Vagina (tissue), 2 donors: ENCODE data around the gene INHBA. TPM values are rescaled to one million over a fixed set of nuclear protein-coding genes. Genes with fewer than 3 reads are reported as not detected.

Experiments used
- DNase-seq, 2 donors: peaks; one replicate each; pipeline ENCODE4 v3.0.0-alpha.2; 2017; ENCODE audit errors: extremely low spot score in 2 of 2
- H3K27ac ChIP-seq: fragments of 200-600 bp; sonication (generic); one replicate; pipeline ENCODE4 v1.5.1; 2019
- H3K27me3 ChIP-seq: fragments of 200-600 bp; sonication (generic); one replicate; pipeline ENCODE4 v1.5.1; 2019
- H3K36me3 ChIP-seq, 2 donors: fragments of 200-600 bp; sonication (generic); one replicate each; pipeline ENCODE4 v1.5.1; 2017 to 2019
- H3K4me1 ChIP-seq: fragments of 200-600 bp; sonication (generic); one replicate; pipeline ENCODE4 v1.5.1; 2019
- H3K4me3 ChIP-seq, 2 donors: fragments of 200-600 bp; sonication (generic); 1 replicate in 1 of 2; 2 replicates in 1 of 2; pipeline ENCODE4 v1.5.1; 2016 to 2019
- H3K9me3 ChIP-seq: fragments of 200-600 bp; sonication (generic); one replicate; pipeline ENCODE4 v1.5.1; 2019
- CTCF ChIP-seq, 3 experiments: fragments of 450-650 bp in 2 of 3; fragments of 200-600 bp in 1 of 3; sonication (generic) in 1 of 3; IDR thresholded peaks; one replicate each; pipeline ENCODE4 v1.5.1; 2017 to 2019; ENCODE audit warnings: antibody characterized with exemption in 3 of 3, mild to moderate bottlenecking in 2 of 3, moderate library complexity in 2 of 3
- POLR2A ChIP-seq, 2 donors: fragments of 450-650 bp; IDR thresholded peaks; one replicate each; pipeline ENCODE4 v1.6.1; 2017; ENCODE audit warnings: antibody characterized with exemption in 2 of 2, mild to moderate bottlenecking in 2 of 2, moderate library complexity in 2 of 2
- POLR2AphosphoS5 ChIP-seq, 2 donors: sonication (generic); formaldehyde crosslinking; IDR thresholded peaks; one replicate each; pipeline ENCODE4 v1.9.0; 2017; ENCODE audit warnings: antibody characterized with exemption in 2 of 2, mild to moderate bottlenecking in 2 of 2, low read depth in 1 of 2; ENCODE audit not compliant: insufficient read depth in 1 of 2
- intact Hi-C: fragments of 100-400 bp; cut with DNase I; formaldehyde crosslinking; loops from one replicate; pipeline ENCODE4 v1.15.1; 2023
- total RNA-seq: library from RNA; depleted of rRNA; stranded (reverse); fragments of >200 nt; gene quantifications from one replicate; pipeline ENCODE4 v1.2.3, GENCODE V29; 2016

INHBA gene
- total RNA-seq, 1 donor from 2014 or later, result 2.2 TPM

DNA sequence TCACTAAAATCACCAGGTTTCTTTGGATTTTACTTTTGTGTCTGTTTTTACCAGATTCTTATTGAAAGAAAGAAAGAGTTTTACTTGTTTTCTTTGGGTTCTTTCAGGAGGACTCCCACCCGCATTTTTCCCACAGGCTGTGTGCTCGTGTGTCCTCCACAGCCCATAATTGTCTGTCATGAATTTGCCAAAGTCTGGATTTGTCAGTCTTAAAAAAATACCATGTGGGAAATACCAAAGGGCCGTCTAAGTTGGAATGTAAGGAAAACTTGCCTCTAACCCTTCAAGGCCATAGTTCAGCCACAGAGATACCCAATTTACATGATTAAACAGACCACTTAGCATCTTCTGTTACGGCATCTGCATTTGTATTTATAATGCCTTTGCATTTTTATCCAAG is 41.3 kb upstream of the INHBA start:
- Histone ChIP-seq H3K9me3 (no peaks in the 10 kb centered on the region), H3K36me3 (no peaks in the 10 kb centered on the region), H3K4me3 (no peak overlapping the region), H3K4me1 (no peaks in the 10 kb centered on the region), H3K27me3 (no peaks in the 10 kb centered on the region), H3K27ac (no peak overlapping the region)
- DNase-seq, result no peak
- TF ChIP-seq CTCF (IDR thresholded peaks at IDR 0.05) (no peak), POLR2AphosphoS5 (IDR thresholded peaks at IDR 0.05; ENCODE audit: insufficient read depth in 1 of 2, low read depth in 1 of 2) (no peak), POLR2A (IDR thresholded peaks at IDR 0.05) (no peak)
- intact Hi-C loops, result no loop called here

DNA sequence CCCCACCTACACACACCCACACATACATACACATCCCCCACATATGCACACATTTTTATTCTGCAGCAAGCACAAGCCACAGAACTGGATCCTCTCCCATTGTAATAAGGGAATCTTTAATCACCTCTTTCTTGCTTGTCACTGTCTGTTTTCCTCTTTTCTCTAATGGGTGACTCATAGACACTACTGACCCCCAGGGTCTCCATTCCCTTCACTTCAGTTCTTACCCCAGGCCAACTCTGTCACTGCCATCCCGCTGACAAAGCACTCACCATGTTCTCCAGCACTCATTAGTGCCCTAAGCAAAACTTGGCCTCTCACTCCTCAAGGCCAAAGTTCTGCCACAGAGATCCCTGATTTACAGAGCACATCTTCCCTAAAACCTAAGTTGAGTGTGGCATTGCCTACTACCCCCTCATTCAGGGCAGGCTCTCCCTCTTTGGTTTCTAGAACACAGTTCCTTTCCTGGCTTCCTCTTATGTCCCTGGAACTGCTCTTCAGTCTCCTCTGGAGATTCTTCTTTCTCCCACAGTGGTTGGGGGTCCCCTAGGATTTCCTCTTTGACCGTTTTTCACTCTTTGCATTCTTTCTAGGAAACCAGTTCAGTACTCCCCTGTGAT is 39.6 kb upstream of the INHBA start:
- Histone ChIP-seq H3K36me3 (no peaks in the 10 kb centered on the region), H3K9me3 (no peaks in the 10 kb centered on the region), H3K4me1 (no peaks in the 10 kb centered on the region), H3K4me3 (no peak overlapping the region), H3K27ac (no peak overlapping the region), H3K27me3 (no peaks in the 10 kb centered on the region)
- intact Hi-C loops, result no loop called here
- TF ChIP-seq POLR2AphosphoS5 (IDR thresholded peaks at IDR 0.05; ENCODE audit: insufficient read depth in 1 of 2, low read depth in 1 of 2) (no peak), POLR2A (IDR thresholded peaks at IDR 0.05) (no peak), CTCF (IDR thresholded peaks at IDR 0.05) (no peak)
- DNase-seq, result no peak

- intact Hi-C loops, result no loop called here
- no peak for DNase-seq
- no peaks in the 10 kb centered on the region for H3K27me3 ChIP-seq
- no peak overlapping the region for H3K4me3 ChIP-seq
- H3K27ac ChIP-seq, result no peak overlapping the region
- no peaks in the 10 kb centered on the region for H3K4me1 ChIP-seq
- no peaks in the 10 kb centered on the region for H3K36me3 ChIP-seq
- TF ChIP-seq POLR2A (IDR thresholded peaks at IDR 0.05) (no peak), POLR2AphosphoS5 (IDR thresholded peaks at IDR 0.05; ENCODE audit: insufficient read depth in 1 of 2, low read depth in 1 of 2) (no peak), CTCF (IDR thresholded peaks at IDR 0.05) (no peak)
- no peaks in the 10 kb centered on the region for H3K9me3 ChIP-seq
These were observed 35.9 kb upstream of the INHBA start for GRCh38 chr7:41738806-41739205.

DNA sequence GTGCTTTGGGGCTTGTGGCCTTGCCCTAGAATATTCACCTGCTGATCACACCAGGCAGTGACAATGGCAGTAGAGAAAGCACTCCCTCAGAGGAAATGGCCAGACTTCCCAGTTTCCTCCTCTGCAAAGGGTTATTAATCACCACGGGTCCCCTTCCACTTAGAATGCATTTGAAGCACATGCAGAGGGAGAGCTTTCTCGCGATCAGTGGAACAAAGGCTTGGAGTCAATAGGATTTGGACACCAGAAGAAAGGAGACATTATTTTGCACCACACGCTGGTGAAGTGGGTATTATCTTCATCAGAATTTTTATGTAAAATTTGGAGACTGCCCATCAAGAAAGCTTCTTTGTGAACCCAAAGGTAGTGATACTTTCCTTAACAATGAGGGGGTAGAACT is 35.4 kb upstream of the INHBA start:
- no peaks in the 10 kb centered on the region for H3K36me3 ChIP-seq
- no peak overlapping the region for H3K27ac ChIP-seq
- H3K27me3 ChIP-seq, result no peaks in the 10 kb centered on the region
- H3K4me3 ChIP-seq, result no peak overlapping the region
- H3K4me1 ChIP-seq, result no peaks in the 10 kb centered on the region
- DNase-seq, result no peak
- TF ChIP-seq CTCF (IDR thresholded peaks at IDR 0.05), result no peak
- no peak for TF ChIP-seq POLR2AphosphoS5 (IDR thresholded peaks at IDR 0.05; ENCODE audit: insufficient read depth in 1 of 2, low read depth in 1 of 2)
- no peak for TF ChIP-seq POLR2A (IDR thresholded peaks at IDR 0.05)
- intact Hi-C loops, result no loop called here
- H3K9me3 ChIP-seq, result no peaks in the 10 kb centered on the region

DNA sequence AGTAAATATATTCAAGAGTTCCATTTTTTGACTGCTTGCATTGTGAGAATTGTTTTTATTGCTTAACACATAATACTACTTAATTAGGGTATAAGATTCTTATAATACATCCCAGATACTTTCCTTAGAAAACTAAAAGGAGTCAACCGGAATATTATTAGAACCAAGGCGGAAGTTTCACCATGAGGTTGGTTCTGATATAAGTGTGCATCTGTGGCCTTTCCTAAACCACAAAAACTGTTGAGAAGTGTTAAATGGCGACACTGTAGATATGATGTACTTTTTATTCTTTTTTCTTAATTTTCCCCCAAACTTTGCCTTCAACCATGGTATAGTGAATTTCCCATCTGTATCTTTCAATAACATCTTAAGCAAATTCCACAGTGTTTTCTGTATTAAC is 32.3 kb upstream of the INHBA start:
- Histone ChIP-seq H3K4me1 (no peaks in the 10 kb centered on the region), H3K36me3 (no peaks in the 10 kb centered on the region), H3K9me3 (no peaks in the 10 kb centered on the region), H3K27me3 (no peaks in the 10 kb centered on the region), H3K4me3 (no peak overlapping the region), H3K27ac (no peak overlapping the region)
- intact Hi-C loops, result no loop called here
- TF ChIP-seq POLR2A (IDR thresholded peaks at IDR 0.05) (no peak), CTCF (IDR thresholded peaks at IDR 0.05) (no peak), POLR2AphosphoS5 (IDR thresholded peaks at IDR 0.05; ENCODE audit: insufficient read depth in 1 of 2, low read depth in 1 of 2) (no peak)
- no peak for DNase-seq
